IPS DF 4.7 (cell line): ENCODE measurements around the gene MUL1.
"Not testable (repeated sequence)": the region's sequence is repeated elsewhere in the genome, so short reads cannot be mapped to it uniquely, and the experiment has no call there.

Source experiments
- DNase-seq: peaks from one replicate; pipeline ENCODE4 v3.0.0-alpha.2; 2013; ENCODE audit warnings: low spot score; ENCODE audit errors: extremely low read depth

The MUL1 gene

DNA sequence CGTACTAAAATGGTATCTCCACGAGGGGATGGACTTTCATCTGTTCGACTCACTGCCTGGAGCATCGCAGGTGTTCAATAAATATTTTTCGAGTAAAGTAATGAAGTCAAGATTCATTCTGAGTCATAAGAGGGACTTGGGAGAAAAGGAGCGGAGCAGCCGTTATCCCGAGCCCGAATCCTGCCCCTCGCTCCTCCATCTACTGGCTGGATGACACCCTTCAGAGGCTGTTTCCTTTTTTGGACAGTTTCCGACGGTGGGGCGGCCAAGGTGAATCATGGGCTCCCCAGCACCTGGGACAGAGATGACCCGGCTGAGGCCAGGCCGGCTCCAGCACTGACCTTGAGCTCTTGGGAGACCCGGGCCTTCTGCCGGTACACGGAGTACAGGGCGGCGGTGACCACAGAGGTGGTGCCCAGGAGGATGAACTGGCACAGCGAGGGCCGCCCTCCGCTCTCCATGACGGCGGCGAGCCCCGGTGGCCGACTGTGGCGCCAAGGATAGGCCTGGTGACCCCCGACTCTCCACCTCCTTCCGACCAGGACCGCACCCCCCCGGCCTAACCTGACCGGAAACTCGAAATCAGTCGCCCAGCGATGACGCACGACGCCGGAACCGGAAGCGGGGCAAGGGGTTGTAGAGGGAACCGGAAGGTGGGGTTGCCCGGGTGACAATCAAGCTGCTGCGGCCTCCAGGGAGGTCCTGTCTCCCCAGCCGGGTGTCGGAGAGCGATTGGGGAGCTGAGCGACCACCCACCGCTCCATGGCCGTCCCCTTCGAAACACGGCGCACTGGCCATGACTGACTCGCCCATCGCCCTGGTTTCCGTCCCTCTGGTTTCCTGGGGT lies at the start of gene MUL1:
Gene MUL1, minus strand, starts transcription at position 588 of the 847 bp plus-strand sequence. Its CDS starts 127 bp downstream, at position 461.
- no peak for DNase-seq

DNA sequence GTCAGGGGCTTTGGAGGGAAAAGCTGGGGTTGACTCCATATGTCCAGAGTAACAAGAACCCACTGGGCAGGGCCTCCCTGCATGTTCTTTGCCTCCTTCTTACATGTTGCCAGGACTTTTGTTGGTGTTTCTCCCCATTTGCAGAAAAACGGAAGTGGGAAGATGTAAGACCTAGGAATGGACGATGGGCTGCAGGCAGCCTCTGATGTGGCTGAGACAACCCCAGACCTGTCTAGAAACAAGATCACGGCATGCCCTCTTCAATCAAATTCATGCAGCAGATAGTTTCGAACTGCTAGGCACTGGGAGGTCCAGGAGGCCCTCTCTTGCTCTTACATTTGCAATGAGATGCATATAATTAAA lies 47.8 kb upstream of the MUL1 start:
- no peak for DNase-seq

GRCh38 chr1:20555025-20555757 lies 47.2 kb upstream of the MUL1 start:
- no peak for DNase-seq

DNA sequence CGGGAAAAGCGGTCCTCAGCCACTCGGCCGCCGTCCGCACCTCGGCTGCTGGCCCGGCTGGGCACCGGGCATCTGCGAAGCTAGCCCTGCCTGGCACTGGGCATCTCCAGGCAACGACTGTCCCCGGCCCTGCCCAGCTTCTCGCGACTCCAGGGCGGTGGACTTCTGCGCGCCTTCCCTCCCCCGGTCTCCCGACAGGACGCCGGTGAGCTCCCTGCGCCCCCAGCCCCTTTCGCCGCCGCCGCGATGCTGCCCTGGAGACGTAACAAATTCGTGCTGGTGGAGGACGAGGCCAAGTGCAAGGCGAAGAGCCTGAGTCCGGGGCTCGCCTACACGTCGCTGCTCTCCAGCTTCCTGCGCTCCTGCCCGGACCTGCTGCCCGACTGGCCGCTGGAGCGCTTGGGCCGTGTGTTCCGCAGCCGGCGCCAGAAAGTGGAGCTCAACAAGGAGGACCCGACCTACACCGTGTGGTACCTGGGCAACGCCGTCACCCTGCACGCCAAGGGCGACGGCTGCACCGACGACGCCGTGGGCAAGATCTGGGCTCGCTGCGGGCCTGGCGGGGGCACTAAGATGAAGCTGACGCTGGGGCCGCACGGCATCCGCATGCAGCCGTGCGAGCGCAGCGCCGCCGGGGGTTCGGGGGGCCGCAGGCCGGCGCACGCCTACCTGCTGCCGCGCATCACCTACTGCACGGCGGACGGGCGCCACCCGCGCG lies 44.9 kb upstream of the MUL1 start:
- no peak for DNase-seq

DNA sequence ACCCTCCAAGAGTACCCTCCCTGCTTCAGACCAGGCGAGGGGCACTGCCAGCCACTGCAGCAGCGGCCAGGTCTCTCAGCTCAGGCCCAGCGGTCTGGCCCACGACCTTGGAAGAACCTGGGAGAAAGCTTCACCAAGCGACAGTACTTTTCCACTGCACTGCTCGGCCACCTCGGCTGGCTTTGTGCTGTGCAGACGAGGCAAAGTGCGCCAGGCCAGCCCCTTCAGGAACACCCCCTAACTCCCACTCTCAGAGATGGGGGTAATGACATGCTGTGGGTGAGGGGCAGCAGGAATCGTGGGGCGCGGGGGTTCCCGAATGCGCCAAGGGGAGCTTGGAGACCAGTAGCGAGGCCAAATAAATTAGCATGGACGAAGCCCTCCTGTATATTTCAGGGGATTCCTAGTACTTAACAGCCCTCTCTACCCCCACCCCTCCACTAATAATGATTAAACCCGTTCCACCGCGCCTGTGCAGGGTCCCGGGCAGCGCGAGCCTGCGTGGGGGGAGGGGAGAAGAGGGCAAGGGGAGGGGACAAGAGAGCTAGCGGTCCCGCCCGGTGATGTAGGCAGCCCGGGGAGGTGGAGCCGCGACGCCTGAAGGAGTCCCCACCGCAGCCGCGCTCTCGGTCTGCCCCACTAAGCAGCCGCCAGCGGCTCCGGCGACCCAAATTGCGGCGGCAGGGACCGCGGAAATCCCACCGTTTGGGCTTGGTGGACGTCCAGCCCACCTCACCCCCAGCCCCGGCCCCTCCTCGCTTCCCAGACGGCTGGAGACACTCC lies 44.2 kb upstream of the MUL1 start, which contains the start of gene FAM43B:
Gene FAM43B, plus strand, starts transcription at position 629 of the 783 bp plus-strand sequence. CDS start 401 bp downstream, outside the sequence.
- DNase-seq, result no peak

DNA sequence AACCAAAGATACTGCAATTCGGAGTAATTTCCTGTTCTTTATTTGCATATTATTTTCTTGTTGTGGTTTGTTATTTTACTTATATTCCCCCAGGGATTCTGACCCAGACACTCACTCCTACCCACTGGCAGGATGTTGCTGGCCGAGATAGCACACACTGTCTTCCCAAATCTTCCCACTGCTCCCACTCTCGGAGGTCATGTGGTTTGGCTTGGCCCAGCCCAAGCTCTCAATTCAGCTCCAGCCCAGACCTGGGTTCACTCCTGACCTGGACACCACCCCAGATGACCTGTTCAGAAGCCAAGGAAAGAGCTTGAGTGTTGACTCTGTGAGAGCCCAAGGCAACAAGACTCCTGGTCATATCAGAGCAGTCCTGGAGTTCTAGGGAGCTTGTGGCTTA lies 43.2 kb upstream of the MUL1 start:
- DNase-seq, result no peak

- no peak for DNase-seq
Observed at GRCh38 chr1:20546637-20547036, 38.7 kb upstream of the MUL1 start.

- no peak for DNase-seq
Observed at GRCh38 chr1:20540281-20540680, 32.3 kb upstream of the MUL1 start.

GRCh38 chr1:20538760-20539551 lies 31.0 kb upstream of the MUL1 start:
- no peak for DNase-seq

GRCh38 chr1:20538227-20538626 lies 30.3 kb upstream of the MUL1 start:
- DNase-seq, result no peak

DNA sequence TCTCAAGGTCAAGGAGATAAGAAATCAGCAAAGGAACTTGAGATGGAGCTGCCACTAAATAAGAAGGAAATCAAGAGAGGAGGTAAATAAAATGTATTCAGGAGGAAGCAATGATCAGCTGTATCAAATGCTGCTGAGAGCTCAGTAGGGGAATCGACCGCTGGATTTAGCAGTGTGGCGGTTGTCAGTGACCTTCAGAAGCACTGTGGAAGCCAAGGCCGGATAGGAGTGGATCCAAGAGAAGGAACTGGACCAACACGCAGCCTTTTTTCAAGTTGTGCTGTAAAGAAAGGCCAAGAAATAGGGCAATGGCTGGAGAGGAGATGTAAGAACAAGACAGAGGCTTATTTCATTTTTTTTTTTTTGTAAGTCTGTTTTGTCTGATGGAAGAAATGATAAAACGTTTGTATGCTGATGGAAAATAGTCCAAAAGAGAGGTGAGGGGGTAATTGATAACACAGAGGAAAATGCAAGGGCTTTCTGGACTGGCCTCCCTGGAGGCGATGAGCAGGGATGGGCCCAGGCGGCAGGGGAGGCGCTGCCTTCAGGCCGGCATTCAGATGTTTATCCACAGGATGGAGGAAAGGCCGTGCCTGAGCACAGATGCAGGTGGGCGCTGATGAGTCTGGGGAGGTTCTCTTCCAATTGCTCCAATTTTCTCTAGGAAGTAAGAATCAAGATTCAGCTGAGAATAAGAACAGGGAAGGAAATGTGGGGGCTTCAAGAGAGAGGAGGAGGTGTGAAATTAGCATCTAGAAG lies 26.9 kb upstream of the MUL1 start:
- DNase-seq, result no peak

GRCh38 chr1:20533635-20534034 lies 25.7 kb upstream of the MUL1 start:
- DNase-seq, result no peak

- DNase-seq, result no peak
Observed at GRCh38 chr1:20530901-20531300, 22.9 kb upstream of the MUL1 start.

DNA sequence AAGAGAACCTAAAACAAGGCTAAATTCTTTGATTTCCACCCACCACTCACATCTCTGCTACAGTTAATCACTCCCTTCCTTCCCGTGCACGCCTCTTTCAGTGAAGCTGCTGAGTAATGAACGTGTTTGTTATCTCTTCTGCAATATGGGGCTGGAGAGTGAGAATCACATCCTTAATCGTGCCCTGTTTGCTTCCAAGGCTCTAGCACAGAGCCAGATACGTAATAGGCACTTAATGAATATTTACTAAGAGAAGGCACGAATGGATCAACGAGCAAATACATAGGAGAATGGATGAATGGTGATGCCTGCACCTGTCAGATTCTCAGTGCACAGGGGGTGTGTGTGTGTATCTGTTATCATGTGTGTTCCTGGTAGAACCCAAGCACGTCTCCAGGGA lies 22.4 kb upstream of the MUL1 start:
- DNase-seq, result no peak

- DNase-seq, result no peak
Observed at GRCh38 chr1:20528221-20528620, 20.3 kb upstream of the MUL1 start.

GRCh38 chr1:20526267-20526666 lies 18.3 kb upstream of the MUL1 start:
- no peak for DNase-seq

DNA sequence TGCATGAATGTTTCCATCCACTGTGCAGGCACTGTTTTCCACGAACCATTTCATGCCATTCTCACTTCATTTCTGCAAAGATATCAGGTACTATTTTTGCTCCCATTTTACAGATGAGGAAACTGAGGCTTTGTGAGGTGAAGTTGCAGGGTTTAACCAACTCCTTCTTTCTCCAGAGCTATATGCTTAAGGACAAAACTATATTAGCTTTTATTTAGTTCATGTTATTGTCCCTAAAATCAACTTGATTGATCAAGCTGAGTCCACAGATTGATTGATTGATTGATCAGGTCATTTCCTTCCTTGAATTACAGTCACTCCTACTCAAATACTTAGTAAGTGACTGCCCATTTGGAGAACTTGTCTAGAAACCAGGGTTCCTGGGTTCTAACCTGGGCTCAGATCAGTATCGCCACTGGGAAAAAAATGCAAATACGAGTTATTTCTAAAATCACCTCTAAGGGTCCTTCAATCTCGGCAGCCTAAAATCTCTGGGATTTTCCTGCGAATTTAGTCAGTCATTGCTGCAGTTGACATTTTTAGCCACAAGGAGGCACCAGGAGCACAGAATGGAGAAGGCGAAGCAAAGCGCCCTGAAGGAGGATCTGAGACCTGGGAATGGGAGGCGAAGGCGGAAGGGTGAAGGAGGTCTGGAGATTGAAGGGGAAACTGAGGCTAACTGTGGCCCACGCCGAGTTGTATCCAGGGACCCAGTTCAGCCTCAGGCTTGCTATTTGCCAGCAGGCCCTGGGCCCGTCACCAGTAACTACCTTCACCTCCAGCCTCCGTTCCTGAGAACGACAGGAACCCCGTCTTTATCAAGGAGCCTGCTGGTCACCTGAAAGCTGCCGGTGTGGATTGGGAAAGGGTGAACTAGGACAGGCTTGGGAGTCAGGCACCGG lies 14.3 kb upstream of the MUL1 start:
- peak; percentile 41 for DNase-seq

DNA sequence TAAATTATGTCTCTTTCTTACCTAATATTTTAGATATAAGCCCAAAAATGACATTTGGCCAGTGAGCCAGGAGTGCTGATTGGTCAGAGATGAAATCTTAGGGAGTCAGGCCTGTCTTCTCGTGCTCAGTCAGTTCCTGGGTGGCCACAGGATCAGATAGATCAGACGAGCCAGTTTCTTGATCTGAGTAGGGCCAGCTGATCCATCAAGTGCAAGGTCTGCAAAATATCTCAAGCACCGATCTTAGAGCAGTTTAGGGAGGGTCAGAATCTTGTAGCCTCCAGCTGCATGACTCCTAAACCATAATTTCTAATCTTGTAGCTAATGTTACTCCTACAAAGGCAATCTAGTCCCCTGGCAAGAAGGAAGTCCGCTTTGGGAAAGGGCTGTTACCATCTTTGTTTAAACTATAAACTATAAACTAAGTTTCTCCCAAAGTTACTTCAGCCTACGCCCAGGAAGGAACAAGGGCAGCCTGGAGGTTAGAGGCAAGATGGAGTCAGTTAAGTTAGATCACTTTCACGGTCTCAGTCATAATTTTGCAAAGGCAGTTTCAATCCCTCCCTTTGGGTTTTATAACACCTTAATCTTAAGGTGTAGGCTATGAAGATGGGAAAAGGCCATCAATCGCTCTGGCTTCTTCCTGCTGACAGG lies 11.8 kb upstream of the MUL1 start:
- DNase-seq, result not testable (repeated sequence)
